IMR-90 (cell line): Measurements from ENCODE around the gene KRT83. TPM values are rescaled to one million over a fixed set of nuclear protein-coding genes. Genes with fewer than 3 reads are reported as not detected.

ENCODE experiments used
- ATAC-seq: fragments of 200-7000 bp; cut with Tn5 transposase; 2 replicates; pipeline ENCODE4 v1.9.1; 2020; ENCODE audit warnings: low read depth, mild to moderate bottlenecking, moderate library complexity
- BruUV-seq: library from RNA; stranded (reverse); fragments of 400-500 nt; replicated peaks from 2 replicates; lab custom pipeline; 2021; lab: Mats Ljungman, UMichigan
- CTCF ChIA-PET: fragments of 300-600 bp; formaldehyde crosslinking; extraction: SDS; loops from one replicate; lab custom pipeline; 2021; ENCODE audit warnings: antibody characterized with exemption; lab: Yijun Ruan, JAX
- POLR2A ChIA-PET: fragments of 300-600 bp; sonication (Branson Sonifier 250); formaldehyde crosslinking; loops from one replicate; lab custom pipeline; 2022; ENCODE audit warnings: antibody characterized with exemption; ENCODE audit not compliant: unreplicated experiment; lab: Charles Lee
- DNase-seq: peaks from one replicate; pipeline ENCODE4 v3.0.0; 2013
- H2AFZ ChIP-seq: replicated peaks from 2 replicates; pipeline ENCODE3; 2013; ENCODE audit warnings: low read length, mild to moderate bottlenecking; ENCODE audit not compliant: poor library complexity
- H2AK5ac ChIP-seq: 2 replicates; pipeline ENCODE4 v1.6.1; 2013; ENCODE audit warnings: low read depth, low read length, inconsistent platforms
- H2AK9ac ChIP-seq: replicated peaks from 2 replicates; pipeline ENCODE3; 2013; ENCODE audit warnings: mild to moderate bottlenecking, low read depth, low read length, moderate library complexity; ENCODE audit not compliant: poor library complexity
- H2BK120ac ChIP-seq: 2 replicates; pipeline ENCODE4 v1.6.1; 2013; ENCODE audit warnings: low read depth, low read length, inconsistent platforms
- H2BK15ac ChIP-seq: 3 replicates; pipeline ENCODE4 v1.6.1; 2013; ENCODE audit warnings: low read depth, low read length, inconsistent platforms
- H2BK20ac ChIP-seq: 2 replicates; pipeline ENCODE4 v1.6.1; 2013; ENCODE audit warnings: low read depth, mild to moderate bottlenecking, inconsistent platforms, low read length, moderate library complexity
- H2BK5ac ChIP-seq: 2 replicates; pipeline ENCODE4 v1.6.1; 2013; ENCODE audit warnings: mild to moderate bottlenecking, low read depth, low read length, inconsistent platforms; ENCODE audit not compliant: poor library complexity, severe bottlenecking
- H3K14ac ChIP-seq: replicated peaks from 2 replicates; pipeline ENCODE4 v1.6.1; 2013; ENCODE audit warnings: low read depth, low read length, inconsistent platforms
- H3K18ac ChIP-seq: 2 replicates; pipeline ENCODE4 v1.6.1; 2013; ENCODE audit warnings: low read depth, low read length, control low read depth
- H3K23ac ChIP-seq: 2 replicates; pipeline ENCODE4 v1.6.1; 2013; ENCODE audit warnings: low read depth, low read length, inconsistent platforms
- H3K27ac ChIP-seq: 2 replicates; pipeline ENCODE4 v1.5.1; 2013; ENCODE audit warnings: mild to moderate bottlenecking, control low read depth, low read length; ENCODE audit not compliant: insufficient read depth
- H3K27me3 ChIP-seq: 2 replicates; pipeline ENCODE4 v1.6.1; 2013; ENCODE audit warnings: low read length; ENCODE audit not compliant: control insufficient read depth, insufficient read depth
- H3K36me3 ChIP-seq: 2 replicates; pipeline ENCODE4 v1.6.1; 2013; ENCODE audit warnings: low read length, mixed read lengths; ENCODE audit not compliant: control insufficient read depth, insufficient read depth
- H3K4ac ChIP-seq: 2 replicates; pipeline ENCODE4 v1.6.1; 2013; ENCODE audit warnings: low read depth, low read length, inconsistent platforms
- H3K4me1 ChIP-seq: 2 replicates; pipeline ENCODE4 v1.6.1; 2013; ENCODE audit warnings: low read length, mixed read lengths; ENCODE audit not compliant: control insufficient read depth, insufficient read depth
- H3K4me2 ChIP-seq: 2 replicates; pipeline ENCODE4 v1.6.1; 2013; ENCODE audit warnings: low read depth, mild to moderate bottlenecking, control low read depth, low read length, moderate library complexity
- H3K4me3 ChIP-seq: 2 replicates; pipeline ENCODE4 v1.5.1; 2013; ENCODE audit warnings: low read depth, mild to moderate bottlenecking, control low read depth, low read length, moderate library complexity; ENCODE audit not compliant: insufficient read depth
- H3K56ac ChIP-seq: 2 replicates; pipeline ENCODE4 v1.6.1; 2013; ENCODE audit warnings: low read length, inconsistent platforms; ENCODE audit not compliant: insufficient read depth; ENCODE audit errors: extremely low read depth
- H3K79me1 ChIP-seq, 2 experiments: 2 replicates each; pipeline ENCODE4 v1.6.1; 2013; ENCODE audit warnings: low read length in 2 of 2, inconsistent platforms in 1 of 2, low read depth in 1 of 2
- H3K9ac ChIP-seq: 2 replicates; pipeline ENCODE4 v1.6.1; 2013; ENCODE audit warnings: low read depth, low read length, control low read depth
- H3K9me1 ChIP-seq: 2 replicates; pipeline ENCODE4 v1.6.1; 2013; ENCODE audit warnings: low read length, inconsistent platforms; ENCODE audit not compliant: insufficient read depth
- H3K9me3 ChIP-seq: 2 replicates; pipeline ENCODE4 v1.6.1; 2013; ENCODE audit warnings: low read length; ENCODE audit not compliant: control insufficient read depth, insufficient read depth
- H4K20me1 ChIP-seq: 2 replicates; pipeline ENCODE4 v1.6.1; 2013; ENCODE audit warnings: low read length, inconsistent platforms; ENCODE audit not compliant: insufficient read depth
- H4K5ac ChIP-seq: 2 replicates; pipeline ENCODE4 v1.6.1; 2013; ENCODE audit warnings: mild to moderate bottlenecking, low read depth, low read length, control low read depth
- H4K8ac ChIP-seq, 2 experiments: 2 replicates each; pipeline ENCODE4 v1.6.1; 2013; ENCODE audit warnings: low read depth in 2 of 2, low read length in 2 of 2, control low read depth in 1 of 2, inconsistent platforms in 1 of 2
- H4K91ac ChIP-seq: 2 replicates; pipeline ENCODE4 v1.6.1; 2013; ENCODE audit warnings: low read depth, low read length, inconsistent platforms; ENCODE audit not compliant: insufficient read depth
- CEBPB ChIP-seq: IDR thresholded peaks from 2 replicates; pipeline ENCODE4 v1.6.1; 2012; ENCODE audit warnings: low read depth, low read length, improper control_type of control experiment
- FOS ChIP-seq: fragments of 150-350 bp; IDR thresholded peaks from 2 replicates; pipeline ENCODE4 v1.6.1; 2016; ENCODE audit warnings: low read depth, low read length
- MAFK ChIP-seq: IDR thresholded peaks from 2 replicates; pipeline ENCODE4 v1.6.1; 2012; ENCODE audit warnings: low read depth, low read length, improper control_type of control experiment
- MXI1 ChIP-seq: IDR thresholded peaks from 2 replicates; pipeline ENCODE4 v1.6.1; 2012; ENCODE audit warnings: low read depth, mild to moderate bottlenecking, low read length, moderate library complexity, borderline replicate concordance
- NFE2L2 ChIP-seq: fragments of 150-350 bp; IDR thresholded peaks from 2 replicates; pipeline ENCODE4 v1.6.1; 2016; ENCODE audit warnings: low read depth, mild to moderate bottlenecking, low read length
- POLR2A ChIP-seq: IDR thresholded peaks from 2 replicates; pipeline ENCODE4 v1.6.1; 2012; ENCODE audit warnings: mild to moderate bottlenecking, low read depth, low read length
- SMC3 ChIP-seq: fragments of 150-350 bp; IDR thresholded peaks from 2 replicates; pipeline ENCODE4 v1.6.1; 2016; ENCODE audit warnings: low read depth, mild to moderate bottlenecking, antibody characterized with exemption, low read length, moderate library complexity
- WGBS, 2 experiments: methylation state at CpG; one replicate each; pipeline versions ENCODE4 v1.1.5 to v1.1.7; 2013; ENCODE audit warnings: missing lambda C conversion rate in 2 of 2; ENCODE audit not compliant: insufficient read length in 1 of 2; ENCODE audit errors: extremely low coverage in 2 of 2; 5-methylcytosine and 5-hydroxymethylcytosine counted together
- dilution Hi-C: fragments of 300-500 bp; cut with HindIII; formaldehyde crosslinking; loops from one replicate; pipeline ENCODE4 v1.14.3; 2018; ENCODE audit warnings: low sequenced_read_pairs; ENCODE audit not compliant: unreplicated experiment
- in situ Hi-C: fragments of 300-500 bp; cut with MboI; formaldehyde crosslinking; loops from 3 replicates; pipeline ENCODE4 v1.14.3; 2019; ENCODE audit warnings: low sequenced_read_pairs, inconsistent platforms, mixed read lengths
- intact Hi-C: fragments of 100-400 bp; cut with micrococcal nuclease; formaldehyde crosslinking; loops from 2 replicates; pipeline ENCODE4 v1.10.0; 2022
- polyA plus RNA-seq, 3 experiments: library from polyadenylated mRNA; depleted of rRNA; stranded (reverse); fragments of >200 nt; gene quantifications; 2 replicates each; pipeline ENCODE4 v1.2.3, GENCODE V29; 2012; ENCODE audit warnings: low replicate concordance in 1 of 3
- total RNA-seq: library from RNA; depleted of rRNA; stranded (reverse); fragments of >200 nt; gene quantifications from 2 replicates; pipeline ENCODE4 v1.2.3, GENCODE V29; 2012
- TF ChIP-seq, protein P1 (sequence below): fragments of 150-350 bp; IDR thresholded peaks from 2 replicates; pipeline ENCODE4 v1.6.1; 2016; ENCODE audit warnings: low read depth, mild to moderate bottlenecking, low read length, moderate library complexity, borderline replicate concordance

The KRT83 gene
- total and polyA plus RNA-seq, 2 of the 4 experiments (the other 2 are of a cell fraction), result not detected

DNA sequence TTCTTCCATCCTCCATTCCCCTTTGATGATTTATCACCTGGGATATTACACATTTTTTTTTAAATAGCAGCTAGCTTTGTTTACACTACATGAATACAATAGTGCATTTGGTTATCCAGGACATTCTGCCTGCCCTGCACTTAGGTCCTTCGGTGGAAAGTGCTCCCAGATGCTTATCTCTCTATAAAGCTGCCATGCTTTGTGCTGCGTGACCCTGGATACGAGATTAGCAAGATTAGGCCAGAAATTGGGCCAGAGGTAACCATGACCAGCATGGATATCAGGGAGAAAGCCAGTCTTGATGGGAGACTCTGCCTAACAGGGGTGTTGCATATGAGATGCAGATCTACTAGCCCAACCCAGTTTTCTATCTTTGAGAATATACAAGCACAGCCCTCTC, 12.1 kb upstream of the KRT83 start:
- Histone ChIP-seq H3K9me1 (no peaks in the 10 kb centered on the region), H2AK5ac (no peak overlapping the region), H3K14ac (no peak overlapping the region), H3K4me3 (no peak overlapping the region), H3K4me1 (no peaks in the 10 kb centered on the region), H2BK20ac (no peak overlapping the region), H4K5ac (no peak overlapping the region), H3K36me3 (no peaks in the 10 kb centered on the region), H2AK9ac (no peak overlapping the region), H3K27me3 (peaks cover 43% of the 10 kb centered on the region), H3K4me2 (no peak overlapping the region), H3K18ac (no peak overlapping the region), H4K91ac (no peak overlapping the region), H4K20me1 (no peaks in the 10 kb centered on the region), H3K79me1 (no peaks in the 10 kb centered on the region), H3K56ac (no peak overlapping the region), H2AFZ (no peak overlapping the region), H2BK120ac (no peak overlapping the region), H3K27ac (no peak overlapping the region), H3K4ac (no peak overlapping the region), H3K23ac (no peak overlapping the region), H3K9ac (no peak overlapping the region), H3K9me3 (peaks cover 5% of the 10 kb centered on the region; the same call in 1 of the 2 replicates), H2BK15ac (no peak overlapping the region), H4K8ac (no peak overlapping the region), H2BK5ac (no peak overlapping the region)
- WGBS, 2 experiments, result no CpG with 5 or more reads among the region's 3 CpGs
- dilution Hi-C loops (no loop called here), in situ Hi-C loops (no loop called here), intact Hi-C loops (no loop called here)
- ChIA-PET CTCF (no interaction called here), POLR2A (no interaction called here)
- no peak for TF ChIP-seq FOS
- no peak for TF ChIP-seq NFE2L2
- TF ChIP-seq, protein P1, sequence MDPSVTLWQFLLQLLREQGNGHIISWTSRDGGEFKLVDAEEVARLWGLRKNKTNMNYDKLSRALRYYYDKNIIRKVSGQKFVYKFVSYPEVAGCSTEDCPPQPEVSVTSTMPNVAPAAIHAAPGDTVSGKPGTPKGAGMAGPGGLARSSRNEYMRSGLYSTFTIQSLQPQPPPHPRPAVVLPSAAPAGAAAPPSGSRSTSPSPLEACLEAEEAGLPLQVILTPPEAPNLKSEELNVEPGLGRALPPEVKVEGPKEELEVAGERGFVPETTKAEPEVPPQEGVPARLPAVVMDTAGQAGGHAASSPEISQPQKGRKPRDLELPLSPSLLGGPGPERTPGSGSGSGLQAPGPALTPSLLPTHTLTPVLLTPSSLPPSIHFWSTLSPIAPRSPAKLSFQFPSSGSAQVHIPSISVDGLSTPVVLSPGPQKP, result no peak
- no peak for TF ChIP-seq POLR2A
- no peak for TF ChIP-seq MAFK
- TF ChIP-seq MXI1, result no peak
- no peak for TF ChIP-seq CEBPB
- no peak for TF ChIP-seq SMC3
- ATAC-seq (no peak), DNase-seq (no peak)
- no TSS peak for BruUV-seq
